B cell (primary cell): ENCODE data around the gene LSM4.

Experiments
- CTCF ChIP-seq: fragments of 200-600 bp; IDR thresholded peaks from one replicate; pipeline ENCODE4 v1.8.0; 2022; ENCODE audit warnings: antibody characterized with exemption, mild to moderate bottlenecking
- EZH2 ChIP-seq: IDR thresholded peaks from 2 replicates; pipeline ENCODE4 v1.6.1; 2012; ENCODE audit warnings: borderline replicate concordance, low read depth, mild to moderate bottlenecking, moderate library complexity, low read length; ENCODE audit not compliant: insufficient read depth, poor library complexity, severe bottlenecking

GRCh38 chr19:18328340-18329034 lies 5.6 kb upstream of the LSM4 start:
- peak; percentile 87 for TF ChIP-seq CTCF
- no peak for TF ChIP-seq EZH2
